Nephron progenitor cell (in vitro differentiated cells): ENCODE data around the gene SLC34A3.

Experiments
- DNase-seq: peaks from one replicate; pipeline ENCODE4 v3.0.0; 2021
- H3K27ac Mint-ChIP-seq: 2 replicates; pipeline ENCODE4 v1.8.0; 2021; ENCODE audit warnings: mild to moderate bottlenecking, moderate library complexity, mixed read lengths
- H3K27me3 Mint-ChIP-seq: 2 replicates; pipeline ENCODE4 v1.8.0; 2021; ENCODE audit warnings: mild to moderate bottlenecking, low read depth, mixed read lengths; ENCODE audit not compliant: poor library complexity
- H3K36me3 Mint-ChIP-seq: 2 replicates; pipeline ENCODE4 v1.8.0; 2021; ENCODE audit warnings: low read depth, mixed read lengths
- H3K4me1 Mint-ChIP-seq: 2 replicates; pipeline ENCODE4 v1.8.0; 2021; ENCODE audit warnings: mixed read lengths
- H3K4me3 Mint-ChIP-seq: 2 replicates; pipeline ENCODE4 v1.8.0; 2021; ENCODE audit warnings: mild to moderate bottlenecking, moderate library complexity, mixed read lengths
- H3K9me3 Mint-ChIP-seq: 2 replicates; pipeline ENCODE4 v1.8.0; 2021; ENCODE audit warnings: mild to moderate bottlenecking, moderate library complexity, mixed read lengths
- CTCF ChIP-seq: fragments of 200-600 bp; sonication (generic); IDR thresholded peaks from 2 replicates; pipeline ENCODE4 v1.5.0; 2021; ENCODE audit warnings: antibody characterized with exemption

The SLC34A3 gene

GRCh38 chr9:137267933-137268355 is 37.2 kb downstream of the SLC34A3 start:
- DNase-seq: no peak
- no peak for TF ChIP-seq CTCF
- peaks cover 7% of the 10 kb centered on the region for H3K4me1 Mint-ChIP-seq
- no peak overlapping the region for H3K4me3 Mint-ChIP-seq
- H3K27me3 Mint-ChIP-seq: no peaks in the 10 kb centered on the region
- no peak overlapping the region for H3K27ac Mint-ChIP-seq
- peaks cover 22% of the 10 kb centered on the region for H3K36me3 Mint-ChIP-seq
- no peaks in the 10 kb centered on the region for H3K9me3 Mint-ChIP-seq

- DNase-seq: no peak
- H3K9me3 Mint-ChIP-seq: no peaks in the 10 kb centered on the region
- H3K4me1 Mint-ChIP-seq: peaks cover 7% of the 10 kb centered on the region
- H3K4me3 Mint-ChIP-seq: no peak overlapping the region
- peak overlapping the region; percentile 85 for H3K27ac Mint-ChIP-seq
- TF ChIP-seq CTCF: no peak
- H3K27me3 Mint-ChIP-seq: no peaks in the 10 kb centered on the region
- peaks cover 26% of the 10 kb centered on the region for H3K36me3 Mint-ChIP-seq
Observed at GRCh38 chr9:137268538-137269201, 38.0 kb downstream of the SLC34A3 start.

- no peak for DNase-seq
- TF ChIP-seq CTCF: no peak
- Mint-ChIP-seq H3K27ac (peak overlapping the region; percentile 61), H3K4me1 (peaks cover 8% of the 10 kb centered on the region), H3K27me3 (no peaks in the 10 kb centered on the region), H3K9me3 (no peaks in the 10 kb centered on the region), H3K4me3 (no peak overlapping the region), H3K36me3 (peaks cover 28% of the 10 kb centered on the region)
Observed at GRCh38 chr9:137269231-137269772, 38.6 kb downstream of the SLC34A3 start.

- Mint-ChIP-seq H3K27me3 (no peaks in the 10 kb centered on the region), H3K4me1 (peaks cover 25% of the 10 kb centered on the region), H3K4me3 (no peak overlapping the region), H3K36me3 (peaks cover 28% of the 10 kb centered on the region), H3K27ac (no peak overlapping the region), H3K9me3 (no peaks in the 10 kb centered on the region)
- TF ChIP-seq CTCF: no peak
- no peak for DNase-seq
Observed at GRCh38 chr9:137270929-137271695, 40.4 kb downstream of the SLC34A3 start.

- H3K4me1 Mint-ChIP-seq: peaks cover 28% of the 10 kb centered on the region
- no peak for TF ChIP-seq CTCF
- H3K27ac Mint-ChIP-seq: no peak overlapping the region
Observed at GRCh38 chr9:137271696-137272076, 41.0 kb downstream of the SLC34A3 start.

More at GRCh38 chr9:137271696-137272076, 41.0 kb downstream of the SLC34A3 start:
- Mint-ChIP-seq H3K4me3 (no peak overlapping the region), H3K36me3 (peaks cover 28% of the 10 kb centered on the region), H3K9me3 (no peaks in the 10 kb centered on the region), H3K27me3 (no peaks in the 10 kb centered on the region)
- DNase-seq: no peak
